HCT116 (cell line): Measurements from ENCODE around the gene TEX29.

Experiments used
- ATF3 ChIP-seq: IDR thresholded peaks from 2 replicates; pipeline ENCODE4 v1.6.1; 2012
- CBX3 ChIP-seq: IDR thresholded peaks from 2 replicates; pipeline ENCODE4 v1.6.1; 2012; ENCODE audit warnings: low read depth
- EGR1 ChIP-seq: IDR thresholded peaks from 2 replicates; pipeline ENCODE4 v1.6.1; 2012; ENCODE audit warnings: low read depth
- EZH2 ChIP-seq: fragments of 200-600 bp; sonication (generic); IDR thresholded peaks from 2 replicates; pipeline ENCODE4 v1.6.1; 2017; ENCODE audit warnings: antibody characterized with exemption, mixed run types
- EZH2phosphoT487 ChIP-seq: fragments of 200-600 bp; IDR thresholded peaks from 2 replicates; pipeline ENCODE4 v1.6.1; 2018; ENCODE audit warnings: antibody characterized with exemption, borderline replicate concordance
- JUND ChIP-seq: IDR thresholded peaks from 2 replicates; pipeline ENCODE4 v1.6.1; 2012
- POLR2A ChIP-seq: IDR thresholded peaks from 2 replicates; pipeline ENCODE4 v1.7.0; 2011; ENCODE audit warnings: borderline replicate concordance; ENCODE audit not compliant: insufficient read depth, insufficient read length; ENCODE audit errors: extremely low read depth
- POLR2AphosphoS5 ChIP-seq: IDR thresholded peaks from 2 replicates; pipeline ENCODE4 v1.6.1; 2011; ENCODE audit warnings: mild to moderate bottlenecking, low read depth, low read length, moderate library complexity
- SP1 ChIP-seq: IDR thresholded peaks from 2 replicates; pipeline ENCODE4 v1.6.1; 2012; ENCODE audit warnings: low read depth
- TCF7L2 ChIP-seq: IDR thresholded peaks from 2 replicates; pipeline ENCODE4 v1.7.0; 2011; ENCODE audit warnings: borderline replicate concordance, inconsistent platforms; ENCODE audit not compliant: insufficient read depth, insufficient read length; ENCODE audit errors: extremely low read depth
- YY1 ChIP-seq: IDR thresholded peaks from 2 replicates; pipeline ENCODE4 v1.6.1; 2011; ENCODE audit warnings: low read length, low read depth, moderate library complexity, mild to moderate bottlenecking; ENCODE audit not compliant: insufficient replicate concordance; ENCODE audit errors: extremely low read depth
- ZBTB33 ChIP-seq: IDR thresholded peaks from 2 replicates; pipeline ENCODE4 v1.6.1; 2011; ENCODE audit warnings: mild to moderate bottlenecking, low read length, moderate library complexity; ENCODE audit not compliant: insufficient replicate concordance; ENCODE audit errors: extremely low read depth
- TF ChIP-seq, protein P1 (sequence below), 3 experiments: fragments of 200-600 bp in 1 of 3; sonication (generic) in 1 of 3; IDR thresholded peaks in 2 of 3; conservative IDR thresholded peaks in 1 of 3; 2 replicates each; pipeline ENCODE4 v1.5.1; 2012 to 2017; ENCODE audit warnings: low read depth in 2 of 3, low read length in 2 of 3, antibody characterized with exemption in 1 of 3, borderline replicate concordance in 1 of 3, control low read depth in 1 of 3, mild to moderate bottlenecking in 1 of 3, mixed read lengths in 1 of 3, mixed run types in 1 of 3, moderate library complexity in 1 of 3; ENCODE audit not compliant: insufficient read depth in 1 of 3
- TF ChIP-seq, protein P2 (sequence below): IDR thresholded peaks from 2 replicates; pipeline ENCODE4 v1.6.1; 2012

- TF ChIP-seq, protein P1, sequence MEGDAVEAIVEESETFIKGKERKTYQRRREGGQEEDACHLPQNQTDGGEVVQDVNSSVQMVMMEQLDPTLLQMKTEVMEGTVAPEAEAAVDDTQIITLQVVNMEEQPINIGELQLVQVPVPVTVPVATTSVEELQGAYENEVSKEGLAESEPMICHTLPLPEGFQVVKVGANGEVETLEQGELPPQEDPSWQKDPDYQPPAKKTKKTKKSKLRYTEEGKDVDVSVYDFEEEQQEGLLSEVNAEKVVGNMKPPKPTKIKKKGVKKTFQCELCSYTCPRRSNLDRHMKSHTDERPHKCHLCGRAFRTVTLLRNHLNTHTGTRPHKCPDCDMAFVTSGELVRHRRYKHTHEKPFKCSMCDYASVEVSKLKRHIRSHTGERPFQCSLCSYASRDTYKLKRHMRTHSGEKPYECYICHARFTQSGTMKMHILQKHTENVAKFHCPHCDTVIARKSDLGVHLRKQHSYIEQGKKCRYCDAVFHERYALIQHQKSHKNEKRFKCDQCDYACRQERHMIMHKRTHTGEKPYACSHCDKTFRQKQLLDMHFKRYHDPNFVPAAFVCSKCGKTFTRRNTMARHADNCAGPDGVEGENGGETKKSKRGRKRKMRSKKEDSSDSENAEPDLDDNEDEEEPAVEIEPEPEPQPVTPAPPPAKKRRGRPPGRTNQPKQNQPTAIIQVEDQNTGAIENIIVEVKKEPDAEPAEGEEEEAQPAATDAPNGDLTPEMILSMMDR (IDR thresholded peaks at IDR 0.05 in 2 of 3, conservative IDR thresholded peaks at IDR 0.05 in 1 of 3; ENCODE audit: borderline replicate concordance in 1 of 3, insufficient read depth in 1 of 3, low read depth in 2 of 3, low read length in 2 of 3) = no peak
- no peak for TF ChIP-seq TCF7L2
- no peak for TF ChIP-seq POLR2A
- TF ChIP-seq EGR1 = no peak
- TF ChIP-seq JUND = no peak
- no peak for TF ChIP-seq SP1
- TF ChIP-seq ATF3 = no peak
- TF ChIP-seq, protein P2, sequence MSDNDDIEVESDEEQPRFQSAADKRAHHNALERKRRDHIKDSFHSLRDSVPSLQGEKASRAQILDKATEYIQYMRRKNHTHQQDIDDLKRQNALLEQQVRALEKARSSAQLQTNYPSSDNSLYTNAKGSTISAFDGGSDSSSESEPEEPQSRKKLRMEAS = no peak
- TF ChIP-seq EZH2 = no peak
- TF ChIP-seq POLR2AphosphoS5 = no peak
- TF ChIP-seq CBX3 = no peak
- no peak for TF ChIP-seq ZBTB33
- TF ChIP-seq EZH2phosphoT487 = no peak
- TF ChIP-seq YY1 = no peak
These were observed 44.3 kb upstream of the TEX29 start for GRCh38 chr13:111275995-111276618.
